GM23248 (cell line): ENCODE data around the gene ZNF205.

Source experiments
- EZH2 ChIP-seq: fragments of 200-600 bp; sonication (generic); IDR thresholded peaks from 2 replicates; pipeline ENCODE4 v1.6.1; 2018; ENCODE audit warnings: antibody characterized with exemption, mild to moderate bottlenecking; ENCODE audit not compliant: insufficient read depth, poor library complexity, severe bottlenecking
- EZH2phosphoT487 ChIP-seq: fragments of 200-600 bp; sonication (generic); IDR thresholded peaks from 2 replicates; pipeline ENCODE4 v1.6.1; 2018; ENCODE audit warnings: antibody characterized with exemption, moderate library complexity, mild to moderate bottlenecking, low read depth; ENCODE audit not compliant: insufficient read depth

- TF ChIP-seq EZH2phosphoT487 (no peak), EZH2 (no peak)
These were observed 10.4 kb upstream of the ZNF205 start for GRCh38 chr16:3101841-3102470.
